IPS DF 6.9 (cell line): ENCODE data around the gene KLHL3.

Experiments
- DNase-seq: peaks from one replicate; pipeline ENCODE4 v3.0.0-alpha.2; 2013; ENCODE audit warnings: low read depth, low spot score
- H3K27ac ChIP-seq: one replicate; pipeline ENCODE4 v1.5.1; 2013; ENCODE audit warnings: low read length, control low read depth
- H3K27me3 ChIP-seq: 2 replicates; pipeline ENCODE4 v1.6.1; 2013; ENCODE audit warnings: mild to moderate bottlenecking, low read length; ENCODE audit not compliant: control insufficient read depth, insufficient read depth
- H3K36me3 ChIP-seq: 2 replicates; pipeline ENCODE4 v1.6.1; 2013; ENCODE audit warnings: low read length; ENCODE audit not compliant: control insufficient read depth, insufficient read depth
- H3K4me1 ChIP-seq: 2 replicates; pipeline ENCODE4 v1.6.1; 2013; ENCODE audit warnings: low read length; ENCODE audit not compliant: control insufficient read depth, insufficient read depth
- H3K4me3 ChIP-seq: 2 replicates; pipeline ENCODE4 v1.5.1; 2013; ENCODE audit warnings: mild to moderate bottlenecking, low read length
- H3K9me3 ChIP-seq: 2 replicates; pipeline ENCODE4 v1.6.1; 2013; ENCODE audit warnings: low read length, inconsistent platforms; ENCODE audit not compliant: control insufficient read depth, insufficient read depth
- WGBS: extraction: QIAGEN DNeasy Blood & Tissue Kit; methylation state at CpG from one replicate; pipeline ENCODE4 v1.1.7; 2013; ENCODE audit warnings: mixed read lengths, missing lambda C conversion rate; ENCODE audit not compliant: insufficient read length, insufficient coverage; 5-methylcytosine and 5-hydroxymethylcytosine counted together

The KLHL3 gene

GRCh38 chr5:137693951-137694721, 41.8 kb downstream of the KLHL3 start:
- no peak for DNase-seq
- no peak overlapping the region for H3K27ac ChIP-seq
- no peaks in the 10 kb centered on the region for H3K27me3 ChIP-seq
- H3K36me3 ChIP-seq, result no peaks in the 10 kb centered on the region
- WGBS, result no CpG with 5 or more reads among the region's 7 CpGs
- no peaks in the 10 kb centered on the region for H3K9me3 ChIP-seq
- H3K4me3 ChIP-seq, result no peak overlapping the region
- no peaks in the 10 kb centered on the region; the same call in 1 of the 2 replicates for H3K4me1 ChIP-seq

- H3K4me1 ChIP-seq, result no peaks in the 10 kb centered on the region; the same call in 1 of the 2 replicates
- H3K9me3 ChIP-seq, result no peaks in the 10 kb centered on the region
- DNase-seq, result no peak
- H3K36me3 ChIP-seq, result no peaks in the 10 kb centered on the region
- no peak overlapping the region for H3K27ac ChIP-seq
- H3K27me3 ChIP-seq, result no peaks in the 10 kb centered on the region
- no peak overlapping the region for H3K4me3 ChIP-seq
- WGBS, result no CpG with 5 or more reads among the region's 1 CpG
Measured at GRCh38 chr5:137693307-137693950, 42.5 kb downstream of the KLHL3 start.

- no peaks in the 10 kb centered on the region for H3K27me3 ChIP-seq
- no peaks in the 10 kb centered on the region for H3K9me3 ChIP-seq
- 0 out of 2 replicates have a peak, but pooled peaks cover 2% of the 10 kb centered on the region for H3K36me3 ChIP-seq
- no peak overlapping the region for H3K4me3 ChIP-seq
- no peak for DNase-seq
- H3K27ac ChIP-seq, result no peak overlapping the region
- H3K4me1 ChIP-seq, result no peaks in the 10 kb centered on the region; the same call in 1 of the 2 replicates
- no CpG with 5 or more reads among the region's 2 CpGs for WGBS
Measured at GRCh38 chr5:137689306-137689705, 46.6 kb downstream of the KLHL3 start.

- no peak for DNase-seq
- Histone ChIP-seq H3K27ac (no peak overlapping the region), H3K4me3 (no peak overlapping the region), H3K9me3 (no peaks in the 10 kb centered on the region), H3K27me3 (no peaks in the 10 kb centered on the region), H3K4me1 (no peaks in the 10 kb centered on the region; the same call in 1 of the 2 replicates), H3K36me3 (0 out of 2 replicates have a peak, but pooled peaks cover 2% of the 10 kb centered on the region)
- WGBS, result no CpG with 5 or more reads among the region's 5 CpGs
Measured at GRCh38 chr5:137688210-137688840, 47.6 kb downstream of the KLHL3 start.

GRCh38 chr5:137684761-137685160, 51.1 kb downstream of the KLHL3 start:
- Histone ChIP-seq H3K36me3 (0 out of 2 replicates have a peak, but pooled peaks cover 2% of the 10 kb centered on the region), H3K4me3 (no peak overlapping the region)
- no CpG with 5 or more reads among the region's 3 CpGs for WGBS

GRCh38 chr5:137681191-137681590, 54.7 kb downstream of the KLHL3 start:
- Histone ChIP-seq H3K4me1 (peaks cover 1% of the 10 kb centered on the region; the same call in 1 of the 2 replicates), H3K9me3 (no peaks in the 10 kb centered on the region), H3K4me3 (no peak overlapping the region), H3K27me3 (no peaks in the 10 kb centered on the region), H3K27ac (no peak overlapping the region), H3K36me3 (no peaks in the 10 kb centered on the region)
- WGBS, result no CpG with 5 or more reads among the region's 1 CpG
- DNase-seq, result no peak

More at GRCh38 chr5:137684761-137685160, 51.1 kb downstream of the KLHL3 start:
- no peak for DNase-seq
- H3K9me3 ChIP-seq, result no peaks in the 10 kb centered on the region
- no peak overlapping the region for H3K27ac ChIP-seq
- no peaks in the 10 kb centered on the region for H3K27me3 ChIP-seq
- H3K4me1 ChIP-seq, result no peaks in the 10 kb centered on the region

DNA sequence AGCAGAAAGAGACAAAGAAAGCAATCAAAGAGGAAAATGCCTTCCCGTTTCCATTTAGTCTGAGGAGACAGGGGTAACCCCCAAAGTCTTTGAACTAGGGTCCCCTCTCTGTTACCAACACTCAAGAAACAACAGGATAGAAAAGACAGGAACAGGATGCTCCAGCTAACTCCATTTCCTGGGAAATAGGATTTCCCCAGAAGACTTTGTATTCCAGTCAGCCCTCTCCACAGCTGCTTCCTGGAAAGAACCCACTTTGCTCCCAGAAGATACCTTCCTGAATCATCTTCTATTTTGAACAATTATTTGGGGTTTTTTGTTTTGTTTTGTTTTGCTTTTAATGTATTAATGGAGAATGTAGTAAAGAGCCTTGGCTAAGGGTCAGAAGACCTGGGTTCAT, 56.0 kb downstream of the KLHL3 start:
- no CpG with 5 or more reads among the region's 1 CpG for WGBS
- Histone ChIP-seq H3K4me3 (no peak overlapping the region), H3K36me3 (no peaks in the 10 kb centered on the region), H3K27me3 (no peaks in the 10 kb centered on the region), H3K27ac (no peak overlapping the region), H3K4me1 (peaks cover 1% of the 10 kb centered on the region; the same call in 1 of the 2 replicates), H3K9me3 (no peaks in the 10 kb centered on the region)
- no peak for DNase-seq

- Histone ChIP-seq H3K4me3 (no peak overlapping the region), H3K27ac (no peak overlapping the region), H3K36me3 (no peaks in the 10 kb centered on the region), H3K4me1 (peaks cover 1% of the 10 kb centered on the region; the same call in 1 of the 2 replicates), H3K27me3 (no peaks in the 10 kb centered on the region), H3K9me3 (no peaks in the 10 kb centered on the region)
- no peak for DNase-seq
- no CpG with 5 or more reads among the region's 4 CpGs for WGBS
Measured at GRCh38 chr5:137679195-137679594, 56.7 kb downstream of the KLHL3 start.

DNA sequence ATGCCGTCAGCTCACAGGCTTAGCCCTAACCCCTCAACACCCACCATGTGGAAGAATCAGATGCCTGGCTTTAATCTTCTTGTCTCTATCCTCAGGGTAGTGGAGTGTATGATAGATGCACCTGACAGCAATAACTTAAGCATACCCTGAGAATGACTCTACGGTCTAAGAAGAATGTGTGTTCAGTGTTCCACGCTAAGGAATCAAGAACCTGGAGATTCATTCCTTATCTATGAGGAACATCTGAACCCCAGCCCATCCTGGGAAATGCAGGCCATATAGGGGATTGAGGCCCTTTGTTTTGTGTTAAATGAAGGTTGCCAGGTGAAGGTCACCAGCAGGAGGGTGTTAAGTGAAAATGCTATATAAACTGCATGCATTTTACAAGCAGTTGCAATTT, 63.0 kb downstream of the KLHL3 start:
- H3K27me3 ChIP-seq, result no peaks in the 10 kb centered on the region
- WGBS, result no CpG with 5 or more reads among the region's 3 CpGs
- 0 out of 2 replicates have a peak, but pooled peaks cover 2% of the 10 kb centered on the region for H3K36me3 ChIP-seq
- no peak overlapping the region for H3K27ac ChIP-seq
- no peak for DNase-seq
- H3K4me3 ChIP-seq, result no peak overlapping the region
- no peaks in the 10 kb centered on the region for H3K9me3 ChIP-seq
- H3K4me1 ChIP-seq, result no peaks in the 10 kb centered on the region; the same call in 1 of the 2 replicates

DNA sequence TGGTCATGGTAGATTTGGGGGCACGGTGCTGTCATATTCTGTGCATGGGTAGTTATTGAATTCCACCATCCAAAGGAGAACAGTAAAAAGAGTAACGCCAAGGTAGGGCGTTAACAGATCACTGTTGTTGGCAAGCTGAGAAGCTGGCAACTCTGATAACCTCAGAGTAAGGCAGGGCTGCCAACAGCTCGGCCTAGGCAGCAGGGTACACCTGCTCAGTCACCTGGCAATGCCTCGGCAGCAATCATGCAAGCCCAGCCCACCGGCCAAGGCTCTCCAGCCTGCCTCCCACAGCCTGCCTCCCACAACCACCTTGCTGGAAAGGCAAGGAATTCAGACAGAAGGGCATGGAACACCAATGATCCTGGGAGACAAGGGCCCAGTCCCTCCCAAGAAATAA, 63.9 kb downstream of the KLHL3 start:
- no peaks in the 10 kb centered on the region for H3K9me3 ChIP-seq
- H3K27me3 ChIP-seq, result no peaks in the 10 kb centered on the region
- no peak overlapping the region for H3K27ac ChIP-seq
- H3K4me3 ChIP-seq, result no peak overlapping the region
- H3K4me1 ChIP-seq, result no peaks in the 10 kb centered on the region; the same call in 1 of the 2 replicates
- H3K36me3 ChIP-seq, result 0 out of 2 replicates have a peak, but pooled peaks cover 2% of the 10 kb centered on the region
- no CpG with 5 or more reads among the region's 6 CpGs for WGBS
- DNase-seq, result no peak
